NCI-H2107 (cell line): ENCODE data around the gene CSTA.
"Not testable (repeated sequence)": the region's sequence is repeated elsewhere in the genome, so short reads cannot be mapped to it uniquely, and the experiment has no call there.

ENCODE experiments used
- DNase-seq: peaks from one replicate; lab custom pipeline; 2025; lab: John Stamatoyannopoulos, UW

CSTA gene

GRCh38 chr3:122322095-122323075 lies 2.7 kb upstream of the CSTA start:
- DNase-seq: no peak

GRCh38 chr3:122325769-122326168 lies 721 bp downstream of the CSTA start:
- no peak for DNase-seq

GRCh38 chr3:122331886-122332285 lies 6.8 kb downstream of the CSTA start:
- no peak for DNase-seq

- no peak for DNase-seq
Measured at GRCh38 chr3:122332551-122332950, 7.5 kb downstream of the CSTA start.

GRCh38 chr3:122342803-122343202 lies 17.8 kb downstream of the CSTA start:
- DNase-seq: no peak

- no peak for DNase-seq
Measured at GRCh38 chr3:122343654-122344053, 18.6 kb downstream of the CSTA start.

- no peak for DNase-seq
Measured at GRCh38 chr3:122349171-122349570, 24.1 kb downstream of the CSTA start.

GRCh38 chr3:122350814-122351418 lies 25.9 kb downstream of the CSTA start:
- DNase-seq: no peak

GRCh38 chr3:122351612-122352011 lies 26.6 kb downstream of the CSTA start:
- DNase-seq: no peak

GRCh38 chr3:122353215-122353614 lies 28.2 kb downstream of the CSTA start:
- no peak for DNase-seq

GRCh38 chr3:122353893-122354401 lies 28.9 kb downstream of the CSTA start:
- DNase-seq: no peak

GRCh38 chr3:122355612-122356011 lies 30.6 kb downstream of the CSTA start:
- DNase-seq: no peak

GRCh38 chr3:122356402-122356801 lies 31.4 kb downstream of the CSTA start:
- peak; percentile 65 for DNase-seq

- DNase-seq: no peak
Measured at GRCh38 chr3:122357828-122358702, 33.0 kb downstream of the CSTA start.

- DNase-seq: no peak
Measured at GRCh38 chr3:122358703-122359032, 33.6 kb downstream of the CSTA start.

- no peak for DNase-seq
Measured at GRCh38 chr3:122362026-122362425, 37.0 kb downstream of the CSTA start.

- DNase-seq: no peak
Measured at GRCh38 chr3:122364490-122364889, 39.4 kb downstream of the CSTA start.

GRCh38 chr3:122365073-122365472 lies 40.0 kb downstream of the CSTA start:
- no peak for DNase-seq

- not testable (repeated sequence) for DNase-seq
Measured at GRCh38 chr3:122365582-122366378, 40.7 kb downstream of the CSTA start.

- DNase-seq: no peak
Measured at GRCh38 chr3:122366379-122366749, 41.3 kb downstream of the CSTA start.

GRCh38 chr3:122374034-122374433 lies 49.0 kb downstream of the CSTA start:
- DNase-seq: no peak
